T-helper 1 cell treated with Interleukin-12 subunit alpha and Interleukin-12 subunit beta and Interleukin-4 antibody, amounts not matched to agents 30 ng/mL and 1 ng/mL, for 36 hours (primary cell): ENCODE measurements around the gene CEP43. TPM values are rescaled to one million over a fixed set of nuclear protein-coding genes. Genes with fewer than 3 reads are reported as not detected.

ENCODE experiments used
- intact Hi-C: fragments of 100-400 bp; cut with micrococcal nuclease; formaldehyde crosslinking; loops from one replicate; pipeline ENCODE4 v1.15.1; 2024
- total RNA-seq: library from RNA; stranded (reverse); gene quantifications from 2 replicates; pipeline ENCODE4 v1.2.3, GENCODE V29; 2022

The CEP43 gene, protein sequence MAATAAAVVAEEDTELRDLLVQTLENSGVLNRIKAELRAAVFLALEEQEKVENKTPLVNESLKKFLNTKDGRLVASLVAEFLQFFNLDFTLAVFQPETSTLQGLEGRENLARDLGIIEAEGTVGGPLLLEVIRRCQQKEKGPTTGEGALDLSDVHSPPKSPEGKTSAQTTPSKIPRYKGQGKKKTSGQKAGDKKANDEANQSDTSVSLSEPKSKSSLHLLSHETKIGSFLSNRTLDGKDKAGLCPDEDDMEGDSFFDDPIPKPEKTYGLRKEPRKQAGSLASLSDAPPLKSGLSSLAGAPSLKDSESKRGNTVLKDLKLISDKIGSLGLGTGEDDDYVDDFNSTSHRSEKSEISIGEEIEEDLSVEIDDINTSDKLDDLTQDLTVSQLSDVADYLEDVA
- 13.7 and 17.9 TPM in 2 replicates for total RNA-seq

DNA sequence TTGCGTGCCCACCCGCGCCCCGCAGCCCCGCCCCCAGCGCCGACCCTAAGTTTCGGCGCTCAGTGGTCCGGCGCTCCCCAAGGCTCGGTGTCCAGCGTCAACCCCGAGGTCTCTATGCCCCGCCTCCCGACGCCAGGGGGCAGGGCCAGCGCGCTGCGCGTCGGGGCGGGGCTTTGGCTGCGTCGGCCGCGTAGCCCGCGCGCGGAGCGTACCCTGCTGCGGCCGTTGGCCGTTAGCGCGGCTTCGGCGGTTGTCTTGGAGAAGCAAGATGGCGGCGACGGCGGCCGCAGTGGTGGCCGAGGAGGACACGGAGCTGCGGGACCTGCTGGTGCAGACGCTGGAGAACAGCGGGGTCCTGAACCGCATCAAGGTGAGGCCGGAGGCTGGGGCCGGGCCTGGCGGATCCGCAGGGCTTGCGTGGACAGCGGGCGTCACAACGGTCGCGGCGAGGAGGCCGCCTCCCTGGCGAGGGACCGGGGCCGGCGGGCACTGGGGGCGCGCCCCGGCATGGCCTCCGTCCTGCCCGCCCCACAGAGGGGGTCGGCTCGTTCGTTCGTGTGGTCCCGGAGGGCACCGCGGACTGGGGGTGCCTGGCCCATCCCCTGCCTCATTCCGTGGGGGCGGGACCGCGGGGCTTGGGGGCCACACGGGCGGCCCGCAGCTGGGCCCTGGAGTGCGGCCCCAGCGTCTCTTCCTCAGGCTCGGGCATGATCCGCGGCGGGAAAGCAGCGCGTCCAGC is at the start of gene CEP43:
TSS of gene CEP43 (plus strand) at position 253 of the 739 bp plus-strand sequence. CDS start at position 269, 16 bp downstream.
- intact Hi-C loops: loop anchor here (1.0 to 5.0 kb wide), 10 partner anchors 10 to 828 kb away; partner anchors contain the start of genes AFDN, MPC1, RNASET2 and RPS6KA2

DNA sequence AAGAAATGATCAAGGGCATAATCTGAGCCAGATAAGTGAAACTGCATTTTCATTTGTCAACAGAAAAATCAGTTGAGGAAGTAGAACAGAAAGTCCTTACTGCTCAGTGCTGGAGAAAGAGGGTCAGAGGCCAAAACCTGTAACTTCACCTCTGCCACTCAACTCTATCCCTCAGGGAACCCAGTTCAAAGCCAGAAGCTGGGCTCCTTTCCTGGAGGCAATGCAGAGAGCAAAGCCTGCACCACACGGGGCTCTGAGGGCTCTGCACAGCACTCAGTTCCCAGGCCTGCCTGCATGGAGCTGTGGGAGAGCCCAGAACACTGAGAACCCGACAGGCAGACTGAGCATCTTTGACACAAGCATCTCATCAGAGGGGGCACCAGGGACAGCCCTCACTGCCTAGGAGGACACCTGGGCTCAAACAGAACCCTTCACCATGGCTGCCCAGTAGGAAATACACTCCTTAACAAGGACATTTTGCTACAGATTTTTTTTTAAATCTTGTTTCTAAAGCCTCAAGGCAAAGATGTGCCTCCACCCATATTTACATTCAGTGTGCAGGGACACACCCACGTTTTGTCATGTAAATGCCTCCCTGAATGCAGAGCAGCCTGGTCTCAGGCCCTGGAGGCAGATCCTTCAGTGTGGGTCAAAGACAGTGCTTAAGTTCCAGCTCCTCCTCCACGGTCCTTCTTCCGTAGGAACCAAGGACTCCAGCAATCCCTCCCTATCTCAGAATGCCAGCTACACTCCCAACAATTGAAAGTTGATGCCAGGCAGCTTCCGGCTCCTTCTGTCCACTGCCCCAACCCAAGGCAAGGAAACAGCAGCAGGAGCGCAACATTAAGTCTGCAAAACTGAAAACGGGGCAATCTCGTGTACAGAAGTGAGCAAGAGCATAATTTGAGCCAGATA is 49.4 kb upstream of the CEP43 start:
- intact Hi-C loops: loop anchor here (2.0 to 5.0 kb wide), 4 partner anchors 33 to 883 kb away; partner anchors contain the start of gene MPC1

DNA sequence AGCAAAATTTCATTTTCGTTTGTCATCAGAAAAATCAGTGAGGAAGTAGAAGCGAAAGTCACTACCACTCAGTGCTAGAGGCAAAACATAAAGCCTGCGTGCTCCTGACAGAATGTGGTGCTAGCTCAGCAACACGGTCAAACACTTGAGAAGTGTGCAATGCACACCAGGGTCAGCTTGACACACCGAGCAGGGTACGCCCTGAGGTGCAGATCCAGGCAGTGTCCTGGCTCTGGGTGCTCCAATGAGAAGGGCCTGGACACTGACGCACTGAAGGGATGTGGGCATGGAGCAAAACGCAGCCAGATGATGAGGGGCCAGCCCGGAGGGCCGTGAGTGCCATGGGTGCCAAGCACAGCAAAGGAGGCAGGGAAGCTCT is 48.8 kb upstream of the CEP43 start:
- intact Hi-C loops: loop anchor here (2.0 to 5.0 kb wide), 4 partner anchors 34 to 882 kb away; partner anchors contain the start of gene MPC1

DNA sequence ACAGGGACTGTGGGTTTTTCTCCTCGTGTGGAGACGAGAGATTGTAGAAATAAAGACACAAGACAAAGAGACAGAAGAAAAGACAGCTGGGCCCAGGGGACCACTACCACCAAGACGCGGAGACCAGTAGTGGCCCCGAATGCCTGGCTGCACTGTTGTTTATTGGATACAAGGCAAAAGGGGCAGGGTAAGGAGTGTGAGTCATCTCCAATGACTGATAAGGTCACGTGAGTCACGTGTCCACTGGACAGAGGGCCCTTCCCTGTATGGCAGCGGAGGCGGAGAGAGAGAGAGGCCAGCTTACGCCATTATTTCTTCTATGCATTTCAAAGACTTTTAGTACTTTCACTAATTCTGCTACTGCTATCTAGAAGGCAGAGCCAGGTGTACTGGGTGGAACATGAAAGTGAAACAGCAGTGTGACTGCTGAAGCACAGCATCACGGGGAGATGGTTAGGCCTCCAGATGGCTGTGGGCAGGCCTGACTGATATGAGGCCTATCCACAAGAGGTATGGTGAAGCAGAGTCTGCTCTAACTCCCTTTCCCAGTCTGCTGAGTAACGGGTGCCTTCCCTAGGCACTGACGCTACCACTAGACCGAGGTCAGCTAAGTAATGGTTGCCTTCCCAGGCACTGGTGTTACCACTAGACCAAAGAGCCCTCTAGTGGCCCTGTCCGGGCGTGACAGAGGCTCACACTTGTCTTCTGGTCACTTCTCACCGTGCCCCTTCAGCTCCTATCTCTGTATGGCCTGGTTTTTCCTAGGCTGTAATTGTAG is 48.1 kb upstream of the CEP43 start:
- intact Hi-C loops: loop anchor here (1.0 to 5.0 kb wide), 12 partner anchors 8 to 881 kb away; partner anchors contain the start of genes CEP43, MPC1 and RPS6KA2

DNA sequence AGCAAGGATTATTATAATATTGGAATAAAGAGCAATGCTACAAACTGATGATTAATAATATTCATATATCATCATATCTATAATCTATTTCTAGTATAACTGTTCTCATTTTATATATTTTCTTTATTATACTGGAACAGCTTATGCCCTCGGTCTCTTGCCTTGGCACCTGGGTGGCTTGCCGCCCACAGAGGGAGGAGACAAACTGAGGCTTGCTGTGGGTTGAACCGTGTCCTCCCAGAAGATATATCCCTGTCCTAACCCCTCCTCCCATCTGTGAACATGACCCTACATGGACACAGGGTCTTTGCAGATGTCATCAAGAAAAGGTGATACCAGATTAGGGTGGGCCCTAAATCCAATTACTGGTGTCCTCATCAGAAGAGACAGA is 47.5 kb upstream of the CEP43 start:
- intact Hi-C loops: loop anchor here (1.0 to 5.0 kb wide), 12 partner anchors 8 to 881 kb away; partner anchors contain the start of genes CEP43, MPC1 and RPS6KA2

DNA sequence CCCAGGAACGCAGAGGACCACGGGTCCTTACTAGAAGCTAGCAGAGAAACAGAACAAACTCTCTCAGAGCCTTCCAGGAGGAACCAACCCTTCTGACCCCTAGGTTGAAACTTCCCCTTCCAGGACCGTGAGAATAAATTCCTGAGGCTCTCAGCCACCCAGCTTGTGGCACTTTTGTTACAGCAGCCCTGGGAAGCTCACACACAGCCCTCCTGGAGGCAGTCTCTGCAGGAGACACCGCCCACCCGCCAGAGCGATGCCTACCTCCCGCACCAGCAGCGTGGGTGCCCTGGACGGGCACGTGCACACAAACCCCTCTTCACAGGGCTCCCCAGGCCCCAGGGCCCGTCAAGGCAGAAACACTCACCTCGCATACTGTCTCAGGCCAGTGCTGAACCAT is 47.1 kb upstream of the CEP43 start:
- intact Hi-C loops: loop anchor here (5.0 kb wide), 1 partner anchor 880 kb away; no protein-coding TSS in a partner anchor

DNA sequence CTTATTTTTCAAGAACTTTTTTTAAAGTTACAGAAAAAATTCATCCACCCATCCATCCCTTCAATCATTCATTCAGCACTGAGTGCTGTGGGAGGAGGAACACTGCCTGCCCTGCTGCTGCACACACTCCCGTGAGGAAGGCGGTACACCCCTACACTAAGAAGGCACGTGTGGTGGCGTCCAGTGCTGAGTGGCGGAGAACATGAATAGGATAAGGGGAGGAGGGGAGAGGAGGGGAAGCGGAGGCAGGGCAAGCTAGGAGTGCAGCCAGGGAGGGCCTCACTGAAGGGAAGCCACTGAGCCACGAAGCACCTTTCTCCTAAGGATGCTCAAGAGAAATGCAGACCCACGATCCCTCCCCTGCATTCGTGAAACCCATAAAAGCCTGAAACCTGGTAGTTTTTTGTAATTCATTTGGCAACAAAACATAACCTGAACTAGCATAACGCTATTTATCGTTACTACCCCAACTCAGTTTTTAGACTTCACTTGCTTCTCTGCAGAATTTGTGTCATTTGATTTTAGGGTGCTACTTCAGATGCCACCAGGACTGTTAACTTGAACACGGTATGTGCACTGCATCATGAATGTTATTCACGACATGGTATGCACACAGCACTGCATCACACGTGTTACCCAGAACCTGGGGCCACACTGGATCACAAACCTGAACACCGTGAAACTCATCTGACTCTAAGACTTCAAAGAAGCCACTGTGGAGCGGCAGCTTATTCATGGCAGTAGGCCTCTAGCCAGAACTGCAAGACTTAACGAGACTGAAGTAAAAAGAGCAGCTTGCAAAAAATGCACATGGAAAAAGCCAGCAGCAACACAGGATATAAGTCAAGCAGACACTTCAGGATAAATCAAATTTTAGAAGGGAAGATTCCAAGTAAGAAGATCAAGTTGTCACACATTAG is 46.4 kb upstream of the CEP43 start:
- intact Hi-C loops: loop anchor here (5.0 kb wide), 1 partner anchor 879 kb away; no protein-coding TSS in a partner anchor

DNA sequence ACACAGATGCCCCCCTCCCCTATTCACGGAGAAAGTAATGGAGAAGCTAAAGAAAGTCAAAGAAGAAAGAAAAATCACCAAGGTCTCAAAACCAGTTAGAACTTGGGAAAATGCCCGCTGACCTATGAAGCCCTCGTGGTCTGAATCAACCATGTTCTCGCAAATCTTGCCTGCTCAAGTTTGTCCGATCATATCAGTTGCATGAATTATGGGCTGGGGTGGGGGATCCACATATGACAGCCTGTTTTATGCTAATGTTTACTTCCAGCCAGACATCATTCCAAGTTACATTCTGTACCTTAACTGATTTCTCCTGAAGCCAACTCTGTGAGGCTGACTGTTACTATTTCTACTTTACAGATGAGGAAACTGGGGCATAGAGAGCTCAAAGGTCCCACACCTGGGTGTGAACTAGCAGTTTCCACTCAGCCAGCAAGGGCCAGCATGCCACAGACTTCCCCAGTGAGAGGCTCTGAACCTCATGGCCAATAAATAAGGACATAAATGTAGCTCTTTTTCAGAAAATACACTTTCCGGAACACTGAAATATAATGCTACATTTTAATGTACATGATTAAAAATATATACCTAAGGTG is 45.0 kb upstream of the CEP43 start:
- intact Hi-C loops: loop anchor here (2.0 to 5.0 kb wide), 2 partner anchors 465 to 878 kb away; no protein-coding TSS in a partner anchor

DNA sequence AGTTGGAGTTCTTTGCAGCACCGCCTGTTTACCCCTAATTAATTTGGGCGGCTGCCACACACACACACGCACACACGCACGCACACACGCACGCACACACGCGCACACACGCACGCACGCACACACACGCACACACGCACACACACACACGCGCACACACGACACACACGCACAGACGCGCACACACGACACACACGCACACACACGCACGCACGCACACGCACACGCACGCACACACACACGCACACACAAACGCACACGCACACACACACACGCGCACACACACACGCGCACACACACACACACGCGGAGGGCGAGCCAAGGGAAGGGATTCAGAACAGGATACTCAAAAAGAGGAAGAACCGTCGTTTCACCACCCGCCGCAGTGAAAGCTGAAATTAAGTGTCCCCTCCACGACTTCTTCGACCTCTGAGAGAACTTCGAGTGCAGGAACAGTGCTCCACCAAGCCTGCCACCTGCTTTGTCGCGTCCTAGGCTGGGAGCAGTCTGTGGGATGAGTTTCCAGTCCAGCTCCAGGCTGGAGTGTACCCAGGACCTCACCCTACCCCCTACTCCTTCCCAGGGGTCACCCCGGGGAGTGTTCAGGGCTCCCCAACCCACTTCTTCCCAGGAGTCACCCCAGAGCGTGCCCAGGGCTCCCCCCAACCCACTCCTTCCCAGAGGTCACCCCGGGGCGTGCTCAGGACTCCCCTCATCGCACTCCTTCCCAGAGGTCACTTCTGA is 43.9 kb upstream of the CEP43 start:
- intact Hi-C loops: loop anchor here (2.0 to 5.0 kb wide), 2 partner anchors 466 to 538 kb away; no protein-coding TSS in a partner anchor

DNA sequence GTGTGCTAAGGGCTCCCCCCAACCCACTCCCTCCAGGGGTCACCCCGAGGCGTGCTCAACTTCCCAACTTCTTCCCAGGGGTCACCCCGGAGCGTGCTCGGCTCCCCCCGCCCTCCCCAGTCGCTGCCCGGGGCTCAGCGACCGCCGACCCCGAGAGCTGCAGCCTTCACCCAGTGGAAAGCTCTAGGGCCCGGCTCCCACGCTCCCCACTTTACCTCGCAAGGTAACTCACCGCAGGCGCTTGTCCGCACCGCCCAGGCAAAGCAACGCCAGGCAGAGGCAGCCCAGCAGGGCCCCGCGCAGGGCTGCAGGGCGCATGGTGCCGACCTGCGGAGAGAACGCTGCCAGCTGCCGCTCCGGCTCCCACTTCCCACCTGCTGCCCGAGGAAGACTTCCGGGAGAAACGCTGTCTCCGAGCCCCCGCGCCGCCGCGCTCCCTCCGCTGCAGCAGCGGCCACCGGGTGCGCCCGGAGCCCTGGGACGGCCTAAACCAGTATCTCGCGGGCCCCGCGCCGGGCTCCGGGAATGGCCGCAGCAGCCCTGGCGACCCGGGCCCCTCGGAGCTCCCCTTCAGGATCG is 43.2 kb upstream of the CEP43 start:
- intact Hi-C loops: loop anchor here (1.0 to 5.0 kb wide), 6 partner anchors 14 to 615 kb away; partner anchors contain the start of gene CEP43

DNA sequence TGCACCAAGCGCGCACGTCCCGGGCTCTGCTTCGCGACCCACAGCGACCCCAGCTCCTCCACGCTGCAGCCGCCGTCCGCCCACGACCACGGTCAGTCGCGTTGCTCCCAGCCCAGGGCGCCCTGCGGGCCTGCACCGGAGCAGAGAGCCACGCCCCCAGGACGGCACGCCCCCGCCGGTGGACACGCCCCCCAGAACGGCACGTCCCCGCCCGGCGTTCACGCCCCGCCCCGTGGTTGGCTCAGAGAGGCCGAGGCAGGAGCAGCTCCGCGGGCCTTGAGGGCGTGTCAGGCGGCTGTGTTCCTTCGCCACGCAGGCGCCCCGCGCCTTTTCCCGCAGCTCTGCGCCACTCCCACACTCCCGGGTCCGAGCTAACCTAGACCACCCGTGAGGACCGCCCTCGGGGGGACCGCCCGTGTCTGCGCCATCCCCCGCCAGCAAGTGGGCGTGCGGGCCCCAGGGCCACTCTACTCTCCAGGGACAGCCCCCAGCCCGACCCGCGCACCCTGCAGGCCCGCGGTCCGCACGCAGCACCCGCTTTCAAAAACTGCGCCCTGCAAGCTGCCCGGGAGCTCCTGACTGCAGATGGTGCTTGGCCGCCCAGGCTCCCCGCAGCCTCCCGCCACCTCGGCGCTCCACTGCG is 42.6 kb upstream of the CEP43 start, which contains the start of gene RNASET2:
TSS of gene RNASET2 (minus strand) at position 107 of the 643 bp plus-strand sequence. CDS start 368 bp downstream, outside the sequence.
- intact Hi-C loops: loop anchor here (1.0 to 5.0 kb wide), 6 partner anchors 14 to 616 kb away; partner anchors contain the start of gene CEP43

DNA sequence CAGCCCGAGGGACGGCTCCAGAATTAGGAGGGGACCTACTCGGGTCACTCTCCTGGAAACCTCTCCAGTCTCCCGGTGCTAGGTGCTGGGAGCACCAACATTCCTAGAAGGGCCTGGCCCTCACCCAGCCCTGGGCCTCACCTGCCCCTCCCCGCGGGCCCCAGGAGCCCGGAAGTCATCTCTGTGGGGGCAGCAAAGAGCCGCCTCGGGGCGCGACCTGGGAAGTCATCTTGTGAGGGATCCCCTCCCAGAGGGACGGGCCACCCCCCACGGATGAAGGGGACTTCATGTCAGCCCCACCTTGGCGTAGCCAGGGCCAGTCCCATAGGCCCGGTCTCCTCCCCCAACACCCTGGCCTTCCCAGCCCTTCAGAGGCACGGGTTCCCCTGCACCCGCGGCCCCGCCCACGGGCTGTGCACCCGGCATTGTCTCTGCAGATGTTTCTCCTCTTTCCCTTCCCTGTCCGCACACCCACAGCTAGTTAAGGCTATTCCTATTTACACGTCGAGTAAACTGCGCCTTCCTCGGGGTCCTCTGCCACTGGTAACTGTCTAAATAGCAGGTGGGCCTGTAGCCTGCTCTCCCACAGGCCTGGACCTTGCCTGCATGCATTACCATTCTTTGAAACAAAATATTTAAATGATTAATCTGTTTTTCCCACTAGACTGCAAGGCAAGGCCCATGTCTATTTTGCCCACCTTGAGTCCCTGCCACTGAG is 42.0 kb upstream of the CEP43 start:
- intact Hi-C loops: loop anchor here (1.0 to 5.0 kb wide), 3 partner anchors 394 to 616 kb away; no protein-coding TSS in a partner anchor

DNA sequence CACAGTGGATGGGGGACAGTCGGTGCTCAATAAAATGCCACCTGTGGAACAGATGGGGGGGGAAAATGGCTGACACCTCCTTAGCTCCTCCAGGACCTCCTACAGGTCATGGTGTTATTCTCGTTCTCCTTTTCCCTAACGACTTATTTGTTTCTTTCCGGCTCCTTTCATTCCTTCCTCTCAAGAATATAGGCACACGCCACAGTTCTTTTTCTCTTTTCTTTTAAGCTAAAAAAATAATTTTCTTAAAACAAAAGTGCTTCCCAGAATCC is 41.5 kb upstream of the CEP43 start:
- intact Hi-C loops: loop anchor here (1.0 to 5.0 kb wide), 3 partner anchors 394 to 617 kb away; no protein-coding TSS in a partner anchor

DNA sequence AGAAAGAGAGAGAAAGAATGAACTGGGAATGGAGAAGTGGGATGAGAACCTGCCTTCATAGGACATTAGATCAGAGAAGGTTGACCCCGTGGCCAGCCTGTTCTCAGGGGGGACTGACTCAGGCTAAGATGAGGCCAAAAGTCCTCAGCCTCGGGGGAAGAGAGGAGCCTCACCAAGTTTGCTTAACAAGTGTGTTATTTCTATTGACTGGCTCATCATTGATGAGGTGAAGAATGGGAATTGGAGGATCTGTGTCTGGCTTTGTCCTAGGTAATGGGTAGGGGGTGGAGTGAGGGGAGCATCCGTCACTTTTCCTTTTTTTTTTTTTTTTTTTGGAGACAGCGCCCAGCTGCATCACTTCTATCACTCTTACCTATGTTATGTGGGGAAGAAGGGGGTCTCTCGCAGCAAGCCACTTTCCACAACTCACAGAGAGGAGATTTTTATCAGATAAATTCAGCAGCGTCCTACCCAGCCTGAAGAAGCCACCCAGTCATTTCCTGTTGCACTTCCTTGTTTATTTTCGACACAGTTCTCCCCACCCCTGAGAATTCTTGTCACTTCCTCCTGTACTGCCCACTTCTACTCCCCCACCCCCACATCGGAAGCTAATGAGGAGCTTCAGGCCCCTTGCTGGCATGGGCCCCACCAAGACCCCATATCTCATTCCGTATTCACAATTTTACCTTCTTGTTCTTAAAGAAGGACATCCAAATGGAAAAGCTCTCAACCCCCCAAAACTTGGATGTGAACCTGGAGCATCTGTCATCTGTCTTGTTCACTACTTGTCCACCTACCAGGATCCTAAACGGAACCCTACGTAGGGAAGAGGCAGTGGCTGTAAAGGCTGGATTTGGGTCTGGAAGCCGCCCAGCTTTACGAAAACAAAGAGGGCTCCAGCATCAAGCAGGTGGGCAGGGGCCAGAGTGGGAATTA is 40.0 kb upstream of the CEP43 start:
- intact Hi-C loops: loop anchor here (1.0 to 5.0 kb wide), 6 partner anchors 8 to 542 kb away; partner anchors contain the start of gene RPS6KA2
